ENCODE measurements around the gene STYXL1. TPM values are rescaled to one million over a fixed set of nuclear protein-coding genes. Genes with fewer than 3 reads are reported as not detected.
"Not testable (repeated sequence)": the region's sequence is repeated elsewhere in the genome, so short reads cannot be mapped to it uniquely, and the experiment has no call there.

The STYXL1 gene
- polyA plus RNA-seq, 4 donors, result 37.1 to 58.3 (median 48.0) TPM

DNA sequence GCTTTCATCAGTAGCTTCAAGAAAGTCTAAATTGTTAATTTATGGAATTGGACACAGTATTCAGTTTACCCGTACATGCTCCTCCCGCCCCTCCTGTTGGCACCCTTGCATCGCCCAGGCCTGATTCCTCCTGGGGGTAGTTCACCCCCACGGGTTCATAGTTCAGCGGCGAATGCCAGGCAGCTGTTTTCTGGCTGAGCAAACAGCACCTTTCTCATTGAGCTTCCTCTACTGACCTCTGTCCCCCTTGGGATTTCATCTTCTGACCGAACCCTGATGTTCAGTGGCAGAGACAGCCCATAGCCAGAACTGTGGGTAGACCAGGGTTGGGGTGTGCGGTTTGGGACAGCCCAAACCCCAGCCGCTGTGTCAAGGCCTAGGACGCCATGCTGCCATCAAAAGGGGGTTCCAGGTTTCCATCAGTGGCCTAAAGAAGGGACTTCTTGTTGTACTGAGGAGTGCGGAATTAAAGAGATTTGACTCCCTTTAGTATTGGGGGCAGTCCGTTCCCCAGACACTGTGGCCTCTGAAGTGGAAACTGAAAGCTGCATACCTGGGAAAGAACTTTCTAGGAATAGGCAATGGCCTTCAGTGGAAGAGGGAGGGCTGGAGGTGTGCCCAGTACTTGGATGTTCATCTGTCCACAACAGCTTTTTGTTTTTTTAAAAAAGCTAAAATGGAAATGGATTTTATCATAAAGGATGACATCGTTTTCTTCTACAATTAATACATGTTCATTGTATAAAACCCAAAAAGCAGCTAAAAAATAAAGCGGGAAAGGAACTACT lies 19.1 kb upstream of the STYXL1 start:
- no peak for DNase-seq (ENCODE audit: low read depth in 4 of 4, low spot score in 3 of 4)

DNA sequence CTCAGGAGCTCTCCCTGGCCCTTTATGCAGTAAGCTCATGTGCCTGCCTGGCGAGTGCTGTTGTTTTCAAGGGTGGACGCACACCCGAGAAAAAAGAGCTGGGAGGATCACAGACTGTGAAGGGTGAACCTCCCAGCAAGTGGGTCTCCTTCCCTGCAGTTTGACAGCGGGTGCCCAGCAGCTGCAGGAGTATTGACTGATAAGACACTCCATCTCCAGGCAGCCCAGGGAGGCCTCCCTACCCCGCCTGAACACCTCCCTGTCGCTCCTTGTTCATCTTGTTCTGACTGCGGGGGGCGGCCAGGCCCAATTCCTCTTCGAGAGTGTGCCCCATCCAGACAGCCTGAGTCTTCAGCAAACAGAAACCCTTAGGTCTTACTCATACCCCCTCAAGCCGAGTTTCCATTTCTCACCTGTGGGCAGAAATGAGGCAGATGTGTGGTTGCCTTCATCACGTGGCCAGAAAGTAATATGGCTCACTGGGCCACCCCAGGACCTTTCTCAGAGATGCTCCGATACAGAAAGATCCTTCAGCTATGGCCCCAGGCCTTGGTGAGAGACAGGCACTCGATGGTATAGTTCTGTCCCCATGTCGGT lies 17.3 kb upstream of the STYXL1 start:
- no peak for DNase-seq (ENCODE audit: low read depth in 4 of 4, low spot score in 3 of 4)

DNA sequence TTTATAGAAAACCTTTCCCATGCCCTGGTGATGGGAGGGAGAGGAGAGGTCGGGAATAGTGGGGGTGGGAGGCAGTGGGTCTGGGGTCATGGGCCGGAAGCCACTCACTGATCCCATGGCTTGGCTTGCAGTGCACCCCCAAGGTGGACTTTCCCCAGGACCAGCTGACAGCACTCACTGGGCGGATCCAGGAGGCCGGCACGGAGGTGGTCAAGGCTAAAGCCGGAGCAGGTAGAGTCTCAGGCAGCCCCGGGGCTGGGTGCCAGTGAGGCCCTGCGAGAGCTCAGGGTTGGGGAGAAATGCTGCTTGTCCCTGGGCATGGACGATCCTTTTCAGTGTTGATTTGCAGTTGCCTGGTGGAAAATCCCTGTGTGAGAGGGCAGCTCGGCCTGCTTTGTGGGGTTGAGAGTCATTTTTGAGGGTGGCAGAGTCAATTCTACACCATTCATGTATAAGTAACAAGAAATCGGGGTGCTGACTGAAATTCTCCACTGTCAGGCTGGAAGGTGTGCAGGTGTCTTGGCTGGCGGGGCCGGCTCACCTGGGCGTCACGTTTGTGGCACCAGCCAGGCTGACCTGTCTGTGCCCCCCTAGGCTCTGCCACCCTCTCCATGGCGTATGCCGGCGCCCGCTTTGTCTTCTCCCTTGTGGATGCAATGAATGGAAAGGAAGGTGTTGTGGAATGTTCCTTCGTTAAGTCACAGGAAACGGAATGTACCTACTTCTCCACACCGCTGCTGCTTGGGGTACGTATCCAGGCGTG lies 16.6 kb upstream of the STYXL1 start:
- no peak for DNase-seq (ENCODE audit: low read depth in 4 of 4, low spot score in 3 of 4)

DNA sequence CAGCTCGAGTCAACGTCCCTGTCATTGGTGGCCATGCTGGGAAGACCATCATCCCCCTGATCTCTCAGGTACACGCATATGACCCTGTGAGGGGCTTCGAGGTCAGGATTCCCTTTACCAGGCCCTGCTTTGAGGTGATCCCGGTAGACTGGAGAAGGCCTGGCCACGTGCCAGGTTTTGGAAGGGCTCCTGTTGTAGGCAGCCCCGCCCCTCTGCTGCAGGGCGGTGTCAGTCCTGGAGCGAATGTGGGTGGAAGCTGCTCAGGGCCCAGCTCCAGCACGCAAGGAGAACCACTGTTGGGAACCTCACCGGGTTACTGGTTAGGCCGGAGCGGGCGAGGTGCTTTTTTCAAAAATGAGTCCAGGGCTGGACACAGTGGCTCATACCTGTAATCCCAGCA lies 15.7 kb upstream of the STYXL1 start:
- DNase-seq (ENCODE audit: low read depth in 4 of 4, low spot score in 3 of 4), result no peak

DNA sequence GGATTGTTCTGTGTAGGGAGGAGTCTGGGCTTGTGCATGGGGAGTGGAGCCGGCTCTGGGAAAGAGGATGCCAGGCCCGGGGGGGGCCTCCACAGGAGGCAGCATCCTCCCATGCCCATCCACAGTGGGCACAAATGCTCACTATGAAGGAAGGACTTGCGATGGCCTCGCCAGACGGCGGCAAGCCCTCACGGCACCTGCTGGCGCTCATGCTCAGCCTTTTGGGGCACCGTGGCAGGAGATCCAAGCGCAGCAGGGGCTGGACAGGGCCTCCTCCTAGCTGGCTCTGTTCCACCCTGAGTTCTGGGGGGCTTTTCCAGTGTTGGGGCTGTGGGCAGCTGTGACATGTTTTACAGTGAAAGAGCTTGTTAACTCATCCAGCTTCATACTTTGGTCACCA lies 15.3 kb upstream of the STYXL1 start:
- no peak for DNase-seq (ENCODE audit: low read depth in 4 of 4, low spot score in 3 of 4)

DNA sequence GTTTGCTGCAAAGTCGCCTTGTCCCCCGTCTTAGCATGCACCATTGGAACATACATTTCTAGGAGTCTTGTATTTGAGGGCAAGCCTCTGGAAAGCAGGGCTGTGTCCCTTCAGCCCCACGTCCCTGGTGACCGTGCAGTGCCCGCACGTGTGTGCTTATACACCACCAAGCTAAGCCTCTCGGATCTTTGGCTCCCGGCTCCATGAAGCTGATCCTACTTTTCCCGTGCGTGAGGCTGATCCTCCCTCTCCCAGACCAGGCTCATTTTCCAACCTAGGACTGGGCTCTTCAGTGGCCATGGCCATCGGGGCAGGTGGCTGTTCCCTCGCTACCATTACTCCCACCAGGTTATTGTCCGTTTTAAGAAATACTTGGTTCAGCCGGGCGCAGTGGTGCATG lies 14.5 kb upstream of the STYXL1 start:
- no peak for DNase-seq (ENCODE audit: low read depth in 4 of 4, low spot score in 3 of 4)

DNA sequence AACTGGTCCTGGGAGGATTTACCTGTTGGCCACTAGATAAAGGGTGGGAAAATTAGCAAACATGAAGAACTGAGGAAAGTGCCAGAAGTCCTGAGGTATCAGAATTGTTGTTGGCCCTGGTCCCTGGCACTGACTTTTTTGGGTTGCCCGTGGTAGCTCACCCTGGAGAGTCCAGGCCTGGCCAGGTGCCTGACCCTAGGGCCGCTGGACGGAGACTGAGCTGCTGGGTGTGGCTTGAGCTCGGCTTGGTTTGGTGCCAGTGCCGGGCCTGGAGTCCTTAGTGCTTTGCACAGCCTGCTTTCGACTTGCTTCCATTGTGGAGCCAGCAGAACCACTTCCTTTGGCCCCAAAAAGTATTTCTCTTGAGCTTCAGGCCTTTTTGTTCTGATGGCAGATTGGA lies 13.0 kb upstream of the STYXL1 start:
- DNase-seq (ENCODE audit: low read depth in 4 of 4, low spot score in 3 of 4), result no peak

DNA sequence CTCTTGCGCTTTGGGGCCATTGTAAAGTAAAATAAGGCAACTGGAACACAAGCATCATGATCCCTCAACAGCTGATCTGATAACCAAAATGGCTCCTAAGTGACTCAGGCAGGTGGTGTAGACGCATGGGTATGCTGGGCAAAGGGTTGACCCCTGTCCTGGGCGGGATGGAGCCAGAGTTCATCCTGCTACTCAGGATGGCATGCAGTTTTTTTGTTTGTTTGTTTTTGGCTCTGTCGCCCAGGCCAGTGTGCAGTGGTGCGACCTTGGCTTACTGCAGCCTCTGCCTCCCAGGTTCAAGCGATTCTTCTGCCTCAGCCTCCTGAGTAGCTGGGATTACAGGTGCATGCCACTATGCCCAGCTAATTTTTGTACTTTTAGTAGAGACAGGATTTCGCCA lies 10.9 kb upstream of the STYXL1 start:
- not testable (repeated sequence) for DNase-seq (ENCODE audit: low read depth in 4 of 4, low spot score in 3 of 4)

DNA sequence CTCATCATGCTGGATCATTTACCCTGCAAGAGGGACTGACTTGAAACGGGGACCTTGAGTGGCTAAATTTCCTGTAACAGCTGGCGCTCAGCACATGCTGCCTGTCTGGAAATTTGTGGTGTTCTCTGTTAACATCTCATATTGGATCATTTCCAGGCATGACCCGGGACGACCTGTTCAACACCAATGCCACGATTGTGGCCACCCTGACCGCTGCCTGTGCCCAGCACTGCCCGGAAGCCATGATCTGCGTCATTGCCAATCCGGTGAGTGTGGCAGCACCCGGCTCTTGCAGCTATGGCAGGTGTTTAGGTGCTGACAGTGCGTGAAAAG lies 10.0 kb upstream of the STYXL1 start:
- no peak for DNase-seq (ENCODE audit: low read depth in 4 of 4, low spot score in 3 of 4)

DNA sequence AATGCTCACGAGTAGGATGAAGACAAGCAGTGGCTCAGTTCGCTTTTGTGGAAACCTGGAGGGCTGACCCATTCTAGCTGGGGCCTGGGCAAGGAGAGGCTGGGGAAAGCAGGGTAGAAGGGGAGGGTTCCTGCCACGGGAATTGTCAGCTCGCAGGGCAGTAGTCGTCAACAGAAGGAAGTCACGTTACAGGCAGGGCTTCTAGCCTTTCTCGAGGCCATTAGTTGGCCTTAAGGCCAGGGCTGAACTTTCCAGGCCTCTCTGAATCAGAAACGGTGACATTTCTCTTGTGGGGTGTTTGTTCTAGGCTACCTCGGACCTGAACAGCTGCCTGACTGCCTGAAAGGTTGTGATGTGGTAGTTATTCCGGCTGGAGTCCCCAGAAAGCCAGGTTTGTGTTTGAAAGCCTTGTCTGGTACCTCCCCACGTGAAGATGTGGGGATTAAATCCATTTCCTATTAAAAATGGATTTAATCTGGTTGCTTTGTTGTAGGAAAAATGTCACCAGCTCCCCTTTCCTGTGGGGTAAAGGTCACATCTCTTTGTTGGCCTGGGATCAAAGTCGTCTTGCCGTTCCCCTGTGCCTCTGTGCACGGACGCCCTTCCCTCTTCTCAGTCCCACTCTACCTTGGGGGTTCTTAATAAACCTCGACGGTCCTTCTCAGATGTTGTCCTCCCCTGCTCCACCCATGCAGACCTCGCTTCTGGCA lies 9.5 kb upstream of the STYXL1 start:
- no peak for DNase-seq (ENCODE audit: low read depth in 4 of 4, low spot score in 3 of 4)

DNA sequence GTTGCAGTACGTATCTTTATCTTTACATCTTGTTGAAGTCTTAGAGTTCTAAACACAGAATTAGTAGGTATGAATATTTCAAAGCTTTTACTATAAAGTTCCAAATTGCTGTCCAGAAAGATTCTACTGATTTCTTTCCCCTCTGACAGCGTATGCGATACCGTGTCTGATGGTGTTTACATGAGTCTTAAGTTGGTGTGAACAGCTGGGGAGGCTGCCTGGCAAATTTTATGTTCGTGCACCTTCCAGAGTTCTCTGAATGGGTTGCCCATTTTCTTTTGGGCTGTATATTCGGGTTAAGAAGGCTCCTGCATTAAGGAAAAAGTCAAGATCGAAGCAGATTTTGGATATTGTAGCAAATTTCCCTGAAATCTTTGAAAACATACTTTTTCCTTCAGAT lies 8.4 kb upstream of the STYXL1 start:
- DNase-seq (ENCODE audit: low read depth in 4 of 4, low spot score in 3 of 4), result no peak

DNA sequence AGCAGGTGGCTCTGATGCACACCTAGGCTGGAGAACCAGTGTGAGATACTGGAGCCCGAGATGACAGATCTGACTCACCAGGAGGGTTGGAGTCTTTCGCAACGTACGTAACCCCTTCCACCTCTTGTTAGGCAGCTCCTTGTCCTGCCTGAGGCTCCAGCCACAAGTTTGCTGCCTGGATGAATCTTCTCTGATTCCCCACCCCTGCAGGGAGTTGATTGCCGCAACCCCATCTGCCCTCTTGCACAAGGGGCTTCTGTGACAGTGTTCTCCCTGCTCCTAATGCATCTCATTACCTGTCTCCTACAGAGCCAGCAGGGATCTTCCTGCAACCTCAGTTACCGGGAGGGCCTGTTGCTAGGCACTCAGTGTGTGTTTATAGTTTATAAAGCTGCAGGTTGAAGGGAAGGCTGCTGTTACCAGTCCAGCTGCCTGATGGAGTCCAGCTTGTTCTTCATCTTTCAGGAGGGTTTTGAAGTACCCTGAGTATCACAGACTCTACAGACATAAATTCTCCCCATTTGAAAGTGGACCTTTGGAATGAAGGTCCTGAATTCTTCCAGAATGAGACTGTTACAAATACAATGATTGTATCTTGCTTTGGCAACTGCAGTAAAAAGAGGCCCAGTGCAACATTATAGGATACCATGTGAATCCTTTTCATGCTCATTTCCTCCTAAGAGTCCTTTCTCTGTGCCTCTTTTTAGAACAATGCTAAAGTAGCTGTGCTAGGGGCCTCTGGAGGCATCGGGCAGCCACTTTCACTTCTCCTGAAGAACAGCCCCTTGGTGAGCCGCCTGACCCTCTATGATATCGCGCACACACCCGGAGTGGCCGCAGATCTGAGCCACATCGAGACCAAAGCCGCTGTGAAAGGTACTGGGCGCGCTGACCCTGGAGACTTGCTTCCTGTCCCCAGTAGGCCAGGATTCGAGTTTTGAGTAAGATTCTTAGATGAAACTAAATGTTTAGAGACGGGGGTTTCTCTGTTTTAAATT lies 6.6 kb upstream of the STYXL1 start:
- no peak for DNase-seq (ENCODE audit: low read depth in 4 of 4, low spot score in 3 of 4)

DNA sequence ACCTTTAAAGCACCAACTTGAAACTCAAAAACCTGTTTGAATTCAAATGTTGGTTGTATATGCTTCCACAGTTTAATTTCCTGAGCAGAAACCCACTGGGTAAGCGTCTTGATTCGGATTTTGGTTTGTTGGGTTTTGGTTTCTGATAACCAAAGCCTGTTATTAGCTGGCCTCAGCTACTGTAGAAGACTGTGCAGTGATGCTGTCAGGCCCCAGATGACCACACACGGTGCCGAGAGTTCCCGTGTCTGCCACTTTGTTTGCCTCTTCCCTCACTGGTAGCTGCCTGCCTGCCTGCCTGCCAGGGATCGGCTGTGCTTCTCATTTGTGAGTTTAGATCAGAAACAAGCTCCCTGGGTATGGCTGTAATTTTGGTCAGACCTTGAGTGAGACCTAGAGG lies 5.7 kb upstream of the STYXL1 start:
- DNase-seq (ENCODE audit: low read depth in 4 of 4, low spot score in 3 of 4), result no peak

DNA sequence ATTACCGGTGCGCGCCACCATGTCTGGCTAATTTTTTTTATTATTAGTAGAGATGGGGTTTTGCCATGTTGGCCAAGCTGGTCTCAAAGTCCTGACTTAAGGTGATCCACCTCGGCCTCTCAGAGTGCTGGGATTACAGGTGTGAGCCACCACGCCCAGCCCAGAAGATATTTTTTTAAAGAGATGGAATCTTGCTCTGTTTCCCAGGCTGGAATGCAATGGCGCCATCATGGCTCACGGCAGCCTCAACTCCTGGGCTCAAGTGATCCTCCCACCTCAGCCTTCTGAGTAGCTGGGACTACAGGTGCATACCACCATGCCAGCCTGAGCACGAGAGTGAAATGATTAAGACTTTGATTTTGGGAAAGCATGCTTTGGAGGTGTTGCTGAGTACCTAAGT lies 4.9 kb upstream of the STYXL1 start:
- not testable (repeated sequence) for DNase-seq (ENCODE audit: low read depth in 4 of 4, low spot score in 3 of 4)

DNA sequence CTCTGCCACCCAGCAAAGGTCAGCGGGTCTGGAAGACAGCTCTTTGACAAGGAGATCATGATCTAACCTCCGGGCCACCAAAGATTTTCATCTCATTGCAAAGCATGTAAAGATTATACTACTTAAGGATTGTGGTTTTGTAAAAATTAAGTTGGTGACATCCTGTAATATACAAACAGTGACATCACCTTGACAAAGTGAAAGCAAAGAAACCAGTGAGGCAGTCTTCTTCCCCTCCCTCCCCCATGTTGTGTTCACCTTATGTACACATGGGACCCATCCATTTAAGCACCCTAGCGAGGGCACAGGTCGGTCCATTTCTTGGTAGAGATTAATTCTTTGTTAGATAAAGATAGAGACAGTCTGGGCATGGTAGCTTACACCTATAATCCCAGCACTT lies 4.0 kb upstream of the STYXL1 start:
- no peak for DNase-seq (ENCODE audit: low read depth in 4 of 4, low spot score in 3 of 4)

DNA sequence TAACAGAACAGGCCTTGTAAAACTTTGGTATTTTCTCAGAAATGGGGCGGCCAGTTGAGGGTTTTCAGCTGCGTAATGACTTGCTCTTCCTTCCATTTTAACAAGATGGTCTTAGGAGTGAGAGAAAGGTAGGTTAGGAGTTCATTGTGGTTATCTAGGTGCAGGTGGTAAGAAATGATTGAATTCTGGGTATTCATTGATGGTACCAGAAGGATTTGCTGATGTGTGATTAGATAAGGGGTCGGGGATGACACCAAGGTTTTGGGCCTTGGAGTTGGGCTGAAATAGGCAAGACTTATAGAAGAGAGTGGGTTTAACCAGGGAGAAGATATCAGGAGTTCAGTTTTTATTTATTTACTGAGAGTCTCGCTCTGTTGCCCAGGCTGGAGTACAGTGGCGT lies 2.7 kb upstream of the STYXL1 start:
- no peak for DNase-seq (ENCODE audit: low read depth in 4 of 4, low spot score in 3 of 4)

DNA sequence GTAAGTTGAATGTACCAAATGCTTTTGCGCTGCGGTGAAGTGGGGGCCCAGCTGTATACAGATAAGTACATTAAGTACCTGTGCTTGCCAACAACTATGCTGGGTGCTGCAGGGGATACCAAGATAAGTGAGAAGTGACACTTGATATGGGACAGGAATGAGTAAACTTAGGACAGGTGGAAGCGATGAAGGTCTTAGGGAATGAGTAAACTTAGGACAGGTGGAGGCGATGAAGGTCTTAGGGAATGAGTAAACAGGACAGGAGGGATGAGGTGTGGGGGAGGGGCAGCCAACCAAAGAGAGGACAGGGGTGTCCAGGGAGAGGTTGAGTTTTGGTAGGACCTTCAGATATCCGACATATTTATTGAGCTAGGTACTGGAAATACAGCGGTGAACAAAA lies 1.5 kb upstream of the STYXL1 start:
- no peak for DNase-seq (ENCODE audit: low read depth in 4 of 4, low spot score in 3 of 4)

DNA sequence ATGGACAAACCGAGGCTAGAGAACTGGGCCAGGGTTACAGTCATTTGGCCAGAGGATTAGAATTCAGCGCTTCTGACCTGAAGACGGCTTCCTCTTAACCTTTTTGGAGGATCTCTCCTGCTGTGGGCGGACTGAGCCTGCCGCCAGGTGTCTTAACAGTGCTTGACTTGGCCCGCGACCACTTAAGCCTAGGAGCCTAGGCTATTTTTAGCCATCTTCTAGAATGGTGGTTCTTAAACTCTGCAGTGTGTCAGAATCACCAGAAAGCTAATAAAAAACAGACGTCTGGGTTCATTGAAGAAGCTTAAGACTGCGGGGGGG lies 828 bp upstream of the STYXL1 start:
- no peak for DNase-seq (ENCODE audit: low read depth in 4 of 4, low spot score in 3 of 4)

DNA sequence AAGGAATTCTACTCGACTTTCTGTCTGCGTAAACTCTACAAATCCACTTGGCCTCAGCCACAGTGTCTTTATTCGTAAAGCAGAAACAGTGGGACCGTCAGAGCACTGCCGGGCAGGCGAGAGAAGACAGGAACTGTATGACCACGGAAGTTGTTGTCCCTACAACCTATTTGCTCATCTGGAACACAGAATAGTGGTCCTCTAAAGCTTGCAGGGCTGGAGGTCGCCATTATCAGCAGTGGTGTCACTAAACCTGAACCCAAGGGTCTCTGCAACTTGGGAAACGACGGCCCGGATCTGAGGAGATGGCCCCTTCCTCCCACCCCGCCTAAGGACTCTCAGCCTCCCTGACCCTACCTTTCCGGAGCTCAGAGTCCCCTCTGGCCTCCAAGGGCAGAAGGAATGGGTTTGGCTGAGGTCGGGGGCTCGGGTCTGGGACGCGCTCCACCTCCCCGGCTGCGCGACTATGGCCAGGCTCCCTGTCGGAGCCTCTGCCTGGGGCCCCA lies 442 bp downstream of the STYXL1 start:
- DNase-seq (ENCODE audit: low read depth in 4 of 4, low spot score in 3 of 4), result no peak

DNA sequence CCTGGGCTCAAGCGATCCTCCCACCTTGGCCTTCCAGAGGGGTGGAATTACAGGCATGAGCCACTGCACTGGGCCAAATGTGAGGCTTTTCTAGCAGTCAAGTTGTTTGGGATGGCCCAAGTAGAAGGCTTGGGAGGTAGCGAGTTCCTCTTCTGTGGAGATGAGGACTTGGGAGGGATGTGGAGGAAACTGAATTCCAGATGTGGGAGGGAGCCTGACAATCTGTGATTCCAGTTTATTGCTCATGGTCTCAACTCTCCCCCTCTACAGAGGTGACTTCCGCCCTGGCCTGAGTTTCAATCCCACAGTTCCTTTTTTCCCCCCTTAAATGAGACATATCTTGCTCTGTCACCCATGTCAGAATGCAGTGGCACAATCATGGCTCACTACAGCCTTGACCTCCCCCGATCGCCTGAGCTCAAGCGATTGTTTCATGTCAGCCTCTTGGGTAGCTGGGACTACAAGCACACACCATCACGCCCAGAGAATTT lies 3.4 kb downstream of the STYXL1 start:
- no peak for DNase-seq (ENCODE audit: low read depth in 4 of 4, low spot score in 3 of 4)

All from right renal pelvis (tissue), 4 donors.